GM12864 (cell line): ENCODE results near the gene FER1L5.
"Not testable (repeated sequence)": the region's sequence is repeated elsewhere in the genome, so short reads cannot be mapped to it uniquely, and the experiment has no call there.

Source experiments
- DNase-seq: peaks from one replicate; pipeline ENCODE4 v3.0.0-alpha.2; 2011; ENCODE audit warnings: low read depth
- H3K4me3 ChIP-seq: 2 replicates; pipeline ENCODE4 v1.5.1; 2011; ENCODE audit warnings: mild to moderate bottlenecking, low read depth, low read length, control low read depth
- TF ChIP-seq, protein P1 (sequence below): IDR thresholded peaks from 2 replicates; pipeline ENCODE4 v1.5.1; 2011; ENCODE audit warnings: low read depth, mild to moderate bottlenecking, moderate library complexity, low read length, control low read depth, inconsistent platforms; ENCODE audit errors: missing control alignments

FER1L5 gene

DNA sequence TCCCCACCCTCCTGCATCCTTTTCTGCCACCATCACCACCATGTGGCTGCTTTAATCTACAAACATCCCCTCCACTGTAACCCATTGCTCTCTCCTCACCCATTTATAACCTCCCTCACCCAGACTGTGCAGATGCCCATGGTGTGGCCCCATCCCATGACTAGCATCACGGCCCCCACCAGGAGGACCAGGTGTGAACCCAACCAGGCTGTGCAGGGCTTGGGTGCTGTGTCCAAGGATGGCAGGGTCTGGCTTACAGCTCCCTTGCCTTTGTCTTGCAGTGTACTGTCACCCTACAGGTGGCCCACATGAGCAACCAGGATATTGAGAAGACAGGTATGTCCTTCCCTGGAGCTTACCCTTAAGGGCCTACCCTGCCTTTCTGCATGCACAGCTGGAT is 6.8 kb downstream of the FER1L5 start:
- no peak for DNase-seq
- TF ChIP-seq, protein P1, sequence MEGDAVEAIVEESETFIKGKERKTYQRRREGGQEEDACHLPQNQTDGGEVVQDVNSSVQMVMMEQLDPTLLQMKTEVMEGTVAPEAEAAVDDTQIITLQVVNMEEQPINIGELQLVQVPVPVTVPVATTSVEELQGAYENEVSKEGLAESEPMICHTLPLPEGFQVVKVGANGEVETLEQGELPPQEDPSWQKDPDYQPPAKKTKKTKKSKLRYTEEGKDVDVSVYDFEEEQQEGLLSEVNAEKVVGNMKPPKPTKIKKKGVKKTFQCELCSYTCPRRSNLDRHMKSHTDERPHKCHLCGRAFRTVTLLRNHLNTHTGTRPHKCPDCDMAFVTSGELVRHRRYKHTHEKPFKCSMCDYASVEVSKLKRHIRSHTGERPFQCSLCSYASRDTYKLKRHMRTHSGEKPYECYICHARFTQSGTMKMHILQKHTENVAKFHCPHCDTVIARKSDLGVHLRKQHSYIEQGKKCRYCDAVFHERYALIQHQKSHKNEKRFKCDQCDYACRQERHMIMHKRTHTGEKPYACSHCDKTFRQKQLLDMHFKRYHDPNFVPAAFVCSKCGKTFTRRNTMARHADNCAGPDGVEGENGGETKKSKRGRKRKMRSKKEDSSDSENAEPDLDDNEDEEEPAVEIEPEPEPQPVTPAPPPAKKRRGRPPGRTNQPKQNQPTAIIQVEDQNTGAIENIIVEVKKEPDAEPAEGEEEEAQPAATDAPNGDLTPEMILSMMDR: no peak
- no peak overlapping the region for H3K4me3 ChIP-seq

DNA sequence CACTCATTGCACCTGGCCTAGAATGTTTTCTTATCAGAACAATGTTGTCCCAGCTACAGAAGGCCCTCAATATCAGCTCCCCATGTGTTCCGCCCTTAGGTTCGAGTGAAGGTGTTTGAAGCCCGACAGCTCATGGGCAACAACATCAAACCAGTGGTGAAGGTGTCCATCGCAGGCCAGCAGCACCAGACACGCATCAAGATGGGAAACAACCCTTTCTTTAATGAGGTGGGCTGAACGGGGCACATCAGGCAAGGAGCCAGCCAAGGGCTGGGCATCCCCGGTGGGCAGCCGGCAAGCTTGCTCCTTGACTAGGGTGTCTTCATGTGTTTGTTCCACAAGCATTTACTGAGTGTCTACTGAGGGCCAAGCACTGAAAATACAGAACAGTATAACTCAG is 9.2 kb downstream of the FER1L5 start:
- TF ChIP-seq, protein P1: no peak
- DNase-seq: no peak
- no peak overlapping the region for H3K4me3 ChIP-seq

DNA sequence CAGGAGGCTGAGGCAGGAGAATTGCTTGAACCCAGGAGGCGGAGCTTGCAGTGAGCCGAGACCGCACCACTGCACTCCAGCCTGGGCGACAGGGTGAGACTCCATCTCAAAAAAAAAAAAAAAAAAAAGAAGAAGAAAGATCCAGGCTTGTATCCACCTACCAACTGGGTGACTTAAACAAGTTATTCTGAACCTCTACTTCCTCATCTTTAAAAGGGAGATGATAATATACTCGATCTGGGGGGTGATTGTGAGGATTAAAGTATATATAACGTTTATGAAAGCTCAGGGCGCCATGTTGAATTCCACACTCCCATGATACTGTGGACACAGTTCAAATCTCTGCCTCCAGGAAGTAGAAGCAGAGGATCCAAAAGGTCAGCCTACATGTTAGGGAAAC is 12.2 kb downstream of the FER1L5 start:
- DNase-seq, H3K4me3 ChIP-seq: not testable (repeated sequence)

DNA sequence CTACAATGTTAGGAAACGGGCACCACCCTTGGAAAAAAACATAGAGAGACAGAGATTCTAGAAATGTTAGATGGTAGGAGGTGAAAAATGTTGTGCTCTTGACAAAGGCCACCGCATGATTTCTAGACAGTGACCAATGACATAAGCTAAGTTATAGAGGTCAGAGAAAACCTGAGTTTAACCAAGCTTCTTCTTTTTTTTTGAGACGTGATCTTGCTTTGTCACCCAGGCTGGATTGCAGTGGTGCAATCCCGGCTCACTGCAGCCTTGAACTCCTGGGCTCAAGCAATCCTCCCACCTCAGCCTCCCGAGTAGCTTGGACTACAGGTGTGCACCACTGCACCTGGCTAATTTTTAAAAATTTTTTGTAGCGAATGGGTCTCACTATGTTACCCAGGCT is 13.0 kb downstream of the FER1L5 start:
- no peak for DNase-seq
- no peak overlapping the region for H3K4me3 ChIP-seq
- TF ChIP-seq, protein P1: no peak

DNA sequence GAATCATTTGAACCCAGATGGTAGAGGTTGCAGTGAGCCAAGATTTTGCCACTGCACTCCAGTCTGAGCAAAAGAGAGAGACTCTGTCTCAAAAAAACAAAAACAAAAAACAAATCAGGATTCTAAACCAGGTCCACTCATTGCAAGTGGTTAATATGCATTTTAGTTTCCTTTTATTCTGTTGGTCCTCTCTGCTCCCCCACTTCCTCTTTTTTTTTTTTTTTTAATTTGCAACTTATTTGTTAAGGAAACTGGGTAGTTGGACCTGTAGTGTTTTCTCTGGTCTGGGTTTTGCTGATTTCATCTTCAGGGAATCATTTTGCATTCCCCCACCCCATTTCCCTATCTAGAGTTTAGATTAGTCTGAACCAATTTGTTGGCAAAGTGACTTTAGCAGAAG is 14.0 kb downstream of the FER1L5 start:
- no peak for DNase-seq
- no peak overlapping the region for H3K4me3 ChIP-seq
- TF ChIP-seq, protein P1: no peak

DNA sequence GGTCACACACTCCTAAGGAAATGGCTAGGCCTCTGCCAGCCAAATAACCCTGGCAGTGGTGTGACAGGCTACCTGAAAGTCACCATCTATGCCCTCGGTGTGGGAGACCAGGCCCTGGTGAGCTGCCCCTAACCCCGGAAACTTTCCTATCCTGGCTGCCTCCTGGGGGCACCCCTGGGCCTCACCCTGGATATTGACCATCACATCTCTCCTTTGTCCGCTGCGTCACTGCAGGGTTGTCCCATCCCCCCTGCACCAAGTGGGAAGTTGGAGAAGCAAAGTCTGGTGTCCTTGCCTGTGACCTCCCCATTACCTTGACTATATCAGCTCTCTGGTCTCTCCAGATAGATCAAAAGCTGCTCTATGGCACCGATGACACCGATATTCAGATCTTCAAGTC is 18.8 kb downstream of the FER1L5 start:
- H3K4me3 ChIP-seq: no peak overlapping the region
- TF ChIP-seq, protein P1: no peak
- no peak for DNase-seq

DNA sequence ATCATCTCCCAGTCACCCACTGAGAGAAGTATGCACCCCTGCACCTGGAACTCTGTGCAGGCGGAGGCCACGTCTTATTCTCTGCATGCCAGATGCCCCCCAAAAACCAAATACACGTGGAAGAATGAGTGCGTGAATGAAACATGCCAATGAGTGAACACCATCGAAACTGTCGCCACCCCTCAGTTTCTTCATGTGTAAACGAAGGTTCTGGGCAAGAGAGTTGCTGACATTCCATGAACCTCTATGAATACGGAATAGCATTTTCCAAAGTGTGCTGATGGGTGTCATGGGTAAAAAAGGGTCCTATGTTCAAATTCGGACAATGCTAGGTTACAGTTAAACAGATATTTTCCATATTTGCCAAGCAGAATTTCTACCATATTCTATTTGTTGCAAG is 19.8 kb downstream of the FER1L5 start:
- no peak overlapping the region for H3K4me3 ChIP-seq
- no peak for DNase-seq
- TF ChIP-seq, protein P1: no peak

DNA sequence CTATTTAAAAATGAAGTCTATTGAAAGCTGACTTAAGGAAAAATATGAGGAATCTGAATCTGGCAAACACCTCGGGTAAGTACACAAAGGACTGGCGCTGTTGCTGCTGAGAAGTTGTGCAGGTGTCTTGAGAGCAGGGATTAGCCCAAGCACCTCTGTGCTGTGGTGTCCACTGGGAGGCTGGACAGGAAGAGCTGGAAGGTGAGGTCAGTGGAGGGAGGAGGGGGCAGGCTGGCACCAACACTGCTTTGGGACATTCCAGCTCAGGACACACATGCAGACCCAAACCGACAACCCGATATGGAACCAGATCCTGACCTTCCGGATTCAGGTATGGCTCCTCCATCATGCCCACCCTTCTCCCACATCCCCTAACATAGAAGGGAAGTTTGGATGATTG is 20.6 kb downstream of the FER1L5 start:
- no peak overlapping the region for H3K4me3 ChIP-seq
- DNase-seq: no peak
- TF ChIP-seq, protein P1: no peak
